RWPE1 (cell line): ENCODE data around the gene SFT2D2.
A peak's percentile ranks its signal among the peaks of the same experiment; 100 is the strongest.

Experiments
- CTCF ChIA-PET: fragments of 350-600 bp; sonication (Branson Sonifier 250); formaldehyde crosslinking; extraction: SDS; loops from one replicate; lab custom pipeline; 2021; lab: Yijun Ruan, JAX
- POLR2A ChIA-PET: fragments of 400-600 bp; formaldehyde crosslinking; extraction: SDS; loops from one replicate; lab custom pipeline; 2020; ENCODE audit warnings: antibody characterized with exemption; ENCODE audit not compliant: low non-redundant PET; lab: Yijun Ruan, JAX
- DNase-seq: peaks from one replicate; pipeline ENCODE4 v3.0.0; 2012; ENCODE audit warnings: low spot score
- H3K27ac ChIP-seq: fragments of 450-650 bp; 2 replicates; pipeline ENCODE4 v1.5.1; 2017
- TF ChIP-seq, protein P1 (sequence below): fragments of 450-650 bp; conservative IDR thresholded peaks from 2 replicates; pipeline ENCODE4 v1.5.1; 2017; ENCODE audit warnings: low read depth, mild to moderate bottlenecking

The SFT2D2 gene

DNA sequence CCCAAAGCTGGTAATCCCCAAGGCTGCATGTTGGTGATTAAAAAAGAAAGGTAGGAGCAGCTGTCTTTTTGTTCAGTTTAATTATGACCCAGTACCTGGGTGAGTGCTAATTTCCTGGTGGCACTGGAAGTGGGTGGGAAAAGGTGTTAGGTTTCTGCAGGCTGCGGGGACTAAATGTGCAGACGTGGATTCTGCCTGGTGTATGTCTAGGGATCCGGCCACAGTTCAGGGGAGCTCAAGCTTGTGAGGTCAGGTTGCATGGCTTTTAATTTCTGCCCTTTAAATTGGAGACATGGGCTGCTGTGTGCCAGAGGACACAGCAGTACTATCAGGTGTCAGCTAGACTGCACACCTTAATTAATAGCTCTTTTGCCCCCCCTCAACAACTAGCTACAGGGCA is 34.6 kb downstream of the SFT2D2 start:
- CTCF ChIA-PET = interaction anchor here (0.6 kb wide), 1 partner anchor 1436 kb away, joined by 3 read pairs; no protein-coding TSS in a partner anchor
- H3K27ac ChIP-seq = peak overlapping the region; percentile 61; the same call in 1 of the 2 replicates
- TF ChIP-seq, protein P1, sequence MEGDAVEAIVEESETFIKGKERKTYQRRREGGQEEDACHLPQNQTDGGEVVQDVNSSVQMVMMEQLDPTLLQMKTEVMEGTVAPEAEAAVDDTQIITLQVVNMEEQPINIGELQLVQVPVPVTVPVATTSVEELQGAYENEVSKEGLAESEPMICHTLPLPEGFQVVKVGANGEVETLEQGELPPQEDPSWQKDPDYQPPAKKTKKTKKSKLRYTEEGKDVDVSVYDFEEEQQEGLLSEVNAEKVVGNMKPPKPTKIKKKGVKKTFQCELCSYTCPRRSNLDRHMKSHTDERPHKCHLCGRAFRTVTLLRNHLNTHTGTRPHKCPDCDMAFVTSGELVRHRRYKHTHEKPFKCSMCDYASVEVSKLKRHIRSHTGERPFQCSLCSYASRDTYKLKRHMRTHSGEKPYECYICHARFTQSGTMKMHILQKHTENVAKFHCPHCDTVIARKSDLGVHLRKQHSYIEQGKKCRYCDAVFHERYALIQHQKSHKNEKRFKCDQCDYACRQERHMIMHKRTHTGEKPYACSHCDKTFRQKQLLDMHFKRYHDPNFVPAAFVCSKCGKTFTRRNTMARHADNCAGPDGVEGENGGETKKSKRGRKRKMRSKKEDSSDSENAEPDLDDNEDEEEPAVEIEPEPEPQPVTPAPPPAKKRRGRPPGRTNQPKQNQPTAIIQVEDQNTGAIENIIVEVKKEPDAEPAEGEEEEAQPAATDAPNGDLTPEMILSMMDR = no peak
- no peak for DNase-seq
- POLR2A ChIA-PET = no interaction called here

DNA sequence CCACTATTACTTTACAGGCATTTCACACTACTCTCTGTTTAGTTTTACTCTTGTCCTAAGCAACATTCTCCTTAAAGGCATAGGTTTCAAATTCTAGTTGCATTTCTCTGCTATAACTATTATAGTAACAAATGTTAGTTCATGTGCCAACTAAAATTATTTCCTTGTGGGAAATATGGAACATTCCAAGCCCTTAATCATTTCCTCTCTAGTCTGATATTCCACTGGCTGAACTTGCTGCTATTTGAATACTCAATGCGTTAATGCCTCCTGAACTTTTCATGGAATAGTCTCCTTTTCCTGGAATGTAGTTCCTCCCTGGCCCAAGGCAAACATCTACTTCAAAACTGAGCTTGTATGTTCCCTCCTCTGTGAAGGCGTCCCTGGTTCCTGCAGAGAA is 35.6 kb downstream of the SFT2D2 start:
- CTCF ChIA-PET = no interaction called here
- TF ChIP-seq, protein P1 = no peak
- POLR2A ChIA-PET = no interaction called here
- peak; percentile 68 for DNase-seq
- no peak overlapping the region; the same call in 1 of the 2 replicates for H3K27ac ChIP-seq

DNA sequence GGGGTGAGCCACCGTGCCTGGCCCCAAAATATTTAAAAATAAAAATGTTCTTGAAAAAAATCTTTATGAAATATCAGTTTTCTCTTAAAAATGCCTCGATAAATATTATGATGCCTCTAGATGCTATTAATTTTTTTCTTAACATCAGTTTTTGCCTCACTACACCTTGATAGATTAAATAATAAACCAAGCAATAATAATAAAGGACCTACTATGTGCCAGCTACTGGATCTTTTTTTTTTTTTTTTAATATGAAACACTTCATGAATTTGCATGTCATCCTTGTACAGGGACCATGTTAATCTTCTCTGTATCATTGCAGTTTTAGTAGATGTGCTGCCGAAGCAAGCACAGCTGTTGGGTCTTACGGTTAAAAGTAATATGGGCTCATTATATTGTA is 37.3 kb downstream of the SFT2D2 start:
- H3K27ac ChIP-seq = no peak overlapping the region
- POLR2A ChIA-PET = no interaction called here
- TF ChIP-seq, protein P1 = no peak
- no peak for DNase-seq
- CTCF ChIA-PET = interaction anchor here (0.9 kb wide), 1 partner anchor 27 kb away, joined by 6 read pairs; no protein-coding TSS in a partner anchor

DNA sequence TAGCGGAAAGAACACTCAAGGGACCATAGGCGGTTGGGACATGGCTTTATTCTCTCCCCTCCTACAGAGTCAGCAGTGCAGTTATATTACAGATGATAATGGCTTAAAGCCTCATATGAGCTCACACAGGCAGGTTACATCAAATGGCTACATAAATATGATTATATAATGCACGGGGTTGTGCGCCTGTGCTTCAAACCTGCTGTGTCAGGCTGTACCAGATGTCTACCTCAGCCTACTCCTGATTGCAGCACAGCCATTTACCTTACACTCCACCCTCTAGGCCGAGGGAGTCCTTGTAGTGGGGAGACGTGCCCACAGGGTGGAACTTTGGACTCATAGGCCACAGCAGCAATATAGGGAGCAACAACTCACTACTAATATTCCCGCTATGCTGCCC is 38.5 kb downstream of the SFT2D2 start:
- POLR2A ChIA-PET = no interaction called here

DNA sequence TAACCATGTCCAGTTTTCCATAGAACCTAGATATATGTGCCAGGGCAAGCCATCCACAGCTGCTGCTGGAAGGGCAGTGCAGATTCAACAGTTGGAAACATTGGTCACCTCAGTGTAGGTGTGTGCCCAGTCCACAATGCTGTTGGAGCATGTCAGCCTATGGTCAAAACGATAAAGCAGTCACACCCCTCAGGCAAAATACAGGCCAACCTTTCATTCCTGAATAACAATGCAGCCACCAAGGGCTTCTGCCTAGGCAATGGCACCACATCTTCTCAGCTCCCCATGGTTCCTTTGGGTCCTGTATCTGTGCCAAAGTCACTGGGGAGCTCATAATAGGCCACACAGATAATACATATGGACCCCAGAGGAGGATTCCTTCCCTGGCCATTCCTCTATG is 39.8 kb downstream of the SFT2D2 start:
- TF ChIP-seq, protein P1 = no peak
- ChIA-PET CTCF (no interaction called here), POLR2A (no interaction called here)
- H3K27ac ChIP-seq = no peak overlapping the region
- DNase-seq = no peak

More for the DNA sequence above, 38.5 kb downstream of the SFT2D2 start:
- CTCF ChIA-PET = interaction anchor here (0.8 kb wide), 1 partner anchor 130 kb away, joined by 3 read pairs; no protein-coding TSS in a partner anchor
- no peak for DNase-seq
- H3K27ac ChIP-seq = no peak overlapping the region
- TF ChIP-seq, protein P1 = no peak

DNA sequence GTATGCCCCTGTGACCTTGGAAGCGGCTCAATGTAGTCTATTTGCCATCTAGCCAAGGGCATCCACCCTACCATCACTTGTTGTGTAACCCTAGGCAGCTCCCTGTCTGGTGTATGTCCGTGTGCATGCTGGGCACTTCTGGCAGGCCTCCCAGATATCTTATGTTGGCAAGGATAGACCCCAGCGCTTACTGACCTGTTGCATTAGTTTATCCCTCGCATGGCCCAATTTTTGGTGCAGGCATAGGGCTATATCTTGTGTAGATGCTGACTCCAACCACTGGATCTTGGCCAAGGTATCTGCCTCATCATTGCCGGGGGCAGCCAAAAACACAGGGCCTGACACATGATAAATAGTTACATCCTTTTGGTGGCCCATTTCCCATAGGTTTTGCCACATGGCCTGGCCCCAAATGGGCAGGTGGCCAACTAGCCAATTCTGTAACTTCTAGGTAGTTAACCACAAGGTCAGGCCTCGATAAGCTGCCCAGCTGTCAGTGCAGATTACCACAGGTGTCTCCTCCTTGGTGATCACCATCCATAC is 40.9 kb downstream of the SFT2D2 start:
- TF ChIP-seq, protein P1 = no peak
- peak overlapping the region; percentile 43 for H3K27ac ChIP-seq
- CTCF ChIA-PET = no interaction called here
- POLR2A ChIA-PET = no interaction called here
- DNase-seq = no peak
